ENCODE results near the gene ITLN1.
"Not testable (repeated sequence)": the region's sequence is repeated elsewhere in the genome, so short reads cannot be mapped to it uniquely, and the experiment has no call there.

Gene ITLN1

DNA sequence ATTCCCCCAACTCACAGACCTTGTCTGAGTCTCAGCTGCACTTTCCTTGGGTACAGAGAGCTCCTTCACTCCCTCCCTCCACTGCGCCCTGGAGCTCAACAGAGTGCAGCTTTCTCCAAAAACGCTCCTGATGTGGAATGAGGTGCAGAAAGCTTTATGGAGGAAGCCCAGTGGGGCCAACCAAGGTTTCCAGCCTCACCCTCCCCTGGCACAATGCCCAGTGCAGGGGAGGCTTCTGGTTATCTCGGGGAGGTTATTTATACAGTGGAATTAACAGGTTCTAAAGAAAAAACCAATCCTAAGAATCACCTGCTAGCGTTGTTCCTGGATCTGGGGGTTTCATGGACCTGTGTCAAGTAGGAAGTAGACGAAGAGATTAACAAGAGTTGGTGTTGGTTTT is at the start of gene ITLN1:
Gene ITLN1 (minus strand): TSS at position 139 of the 400 bp plus-strand sequence. CDS start 303 bp downstream, outside the sequence.
- DNase-seq = no peak

DNA sequence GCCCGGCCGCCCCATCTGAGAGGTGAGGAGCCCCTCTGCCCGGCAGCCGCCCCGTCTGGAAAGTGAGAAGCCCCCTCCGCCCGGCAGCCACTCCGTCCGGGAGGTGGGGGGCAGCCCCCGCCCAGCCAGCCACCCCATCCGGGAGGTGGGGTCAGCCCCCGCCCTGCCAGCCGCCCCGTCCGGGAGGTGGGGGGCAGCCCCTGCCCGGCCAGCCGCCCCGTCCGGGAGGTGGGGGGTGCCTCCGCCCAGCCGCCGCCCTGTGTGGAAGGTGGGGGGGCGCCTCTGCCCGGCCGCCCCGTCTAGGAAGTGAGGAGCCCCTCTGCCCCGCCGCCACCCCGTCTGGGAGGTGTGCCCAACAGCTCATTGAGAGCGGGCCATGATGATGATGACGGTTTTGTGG is 48.3 kb upstream of the ITLN1 start:
- DNase-seq = not testable (repeated sequence)

- no peak for DNase-seq
These were observed 40.8 kb upstream of the ITLN1 start for GRCh38 chr1:160925652-160926244.

- no peak for DNase-seq
These were observed 40.0 kb upstream of the ITLN1 start for GRCh38 chr1:160924791-160925651.

DNA sequence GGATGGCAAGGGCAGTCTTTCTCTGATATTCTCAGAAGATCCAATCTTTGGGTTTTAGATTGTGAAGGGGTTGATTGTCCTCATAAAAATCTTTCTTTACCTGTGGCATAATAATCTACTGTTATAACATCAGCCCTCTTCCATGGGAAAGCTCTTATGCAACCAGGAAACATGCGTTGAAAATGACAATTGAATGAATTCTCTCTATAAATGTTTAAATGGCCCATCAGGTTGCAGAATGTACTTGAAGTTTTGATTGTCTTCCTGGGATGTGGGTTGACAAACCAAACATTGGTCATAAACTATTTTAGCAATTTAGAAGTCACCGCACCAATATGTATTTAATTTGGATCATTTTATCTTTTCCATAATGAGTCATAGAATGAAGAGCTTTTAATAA is 31.7 kb upstream of the ITLN1 start:
- no peak for DNase-seq

DNA sequence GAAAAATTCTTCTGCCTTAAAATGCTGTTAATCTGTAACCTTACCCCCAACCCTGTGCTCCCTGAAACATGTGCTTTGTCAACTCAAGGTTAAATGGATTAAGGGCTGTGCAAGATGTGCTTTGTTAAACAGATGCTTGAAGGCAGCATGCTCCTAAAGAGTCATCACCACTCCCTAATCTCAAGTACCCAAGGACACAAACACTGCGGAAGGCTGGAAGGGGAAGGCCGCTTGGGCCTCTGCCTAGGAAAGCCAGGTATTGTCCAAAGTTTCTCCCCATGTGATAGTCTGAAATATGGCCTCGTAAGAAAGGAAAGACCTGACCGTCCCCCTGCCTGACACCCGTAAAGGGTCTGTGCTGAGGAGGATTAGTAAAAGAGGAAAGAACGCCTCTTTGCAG is 28.2 kb upstream of the ITLN1 start:
- DNase-seq = not testable (repeated sequence)

- DNase-seq = no peak
These were observed 26.9 kb upstream of the ITLN1 start for GRCh38 chr1:160911925-160912324.

DNA sequence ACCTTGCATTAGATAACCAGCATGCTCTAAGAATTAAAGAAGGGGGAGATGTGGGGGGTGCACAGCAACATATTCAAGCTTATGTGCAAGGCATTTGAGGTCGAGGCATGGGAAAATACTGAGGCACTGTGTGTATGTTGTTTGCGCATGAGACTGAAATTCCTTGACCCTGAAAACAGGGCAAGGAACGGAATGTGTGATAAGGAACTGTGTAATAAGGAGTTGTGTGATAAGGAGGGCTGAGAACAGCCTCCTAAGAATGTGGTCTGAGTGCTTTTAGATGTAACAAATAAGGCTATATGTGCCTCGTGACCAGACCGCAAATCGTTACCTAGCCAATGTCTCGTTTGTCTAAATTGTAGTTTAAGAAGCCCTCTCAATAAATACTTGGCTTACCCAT is 26.5 kb upstream of the ITLN1 start:
- no peak for DNase-seq

GRCh38 chr1:160910170-160910750 is 25.3 kb upstream of the ITLN1 start:
- no peak for DNase-seq

DNA sequence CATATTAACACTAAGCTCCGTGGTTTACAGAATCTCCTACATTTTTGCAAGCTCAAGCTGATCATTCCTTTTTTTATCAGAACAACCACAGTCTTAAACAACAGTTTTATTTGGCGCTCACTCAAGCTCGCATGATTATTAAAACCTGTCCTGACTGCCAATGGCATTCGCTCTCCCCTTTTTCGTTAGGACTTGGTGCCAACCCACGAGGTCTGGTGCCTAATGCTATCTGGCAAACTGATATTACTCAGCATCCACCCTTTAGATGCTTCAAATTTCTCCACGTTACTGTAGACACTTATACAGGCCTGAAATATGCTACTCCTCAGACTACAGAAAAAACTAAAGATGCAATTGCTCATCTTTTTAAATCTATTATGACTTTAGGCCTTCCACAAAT is 23.0 kb upstream of the ITLN1 start:
- no peak for DNase-seq

DNA sequence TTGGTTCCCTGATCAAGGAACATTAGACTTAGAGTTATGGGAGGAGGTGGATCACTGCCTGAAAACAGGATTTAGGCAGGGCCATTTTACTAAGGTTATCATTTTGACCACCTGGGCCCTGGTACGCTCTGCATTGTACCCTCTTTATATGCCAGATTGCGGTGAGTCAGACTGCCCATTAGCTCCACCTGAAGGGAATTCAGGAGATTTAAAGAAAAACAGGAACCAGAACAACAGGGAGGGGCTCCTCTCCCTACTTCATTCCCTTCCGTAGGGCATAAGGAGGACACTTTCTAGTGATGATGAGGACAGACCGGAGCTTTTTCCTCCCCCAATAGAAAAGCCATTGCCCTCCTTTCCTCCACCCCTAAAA is 20.6 kb upstream of the ITLN1 start:
- no peak for DNase-seq

DNA sequence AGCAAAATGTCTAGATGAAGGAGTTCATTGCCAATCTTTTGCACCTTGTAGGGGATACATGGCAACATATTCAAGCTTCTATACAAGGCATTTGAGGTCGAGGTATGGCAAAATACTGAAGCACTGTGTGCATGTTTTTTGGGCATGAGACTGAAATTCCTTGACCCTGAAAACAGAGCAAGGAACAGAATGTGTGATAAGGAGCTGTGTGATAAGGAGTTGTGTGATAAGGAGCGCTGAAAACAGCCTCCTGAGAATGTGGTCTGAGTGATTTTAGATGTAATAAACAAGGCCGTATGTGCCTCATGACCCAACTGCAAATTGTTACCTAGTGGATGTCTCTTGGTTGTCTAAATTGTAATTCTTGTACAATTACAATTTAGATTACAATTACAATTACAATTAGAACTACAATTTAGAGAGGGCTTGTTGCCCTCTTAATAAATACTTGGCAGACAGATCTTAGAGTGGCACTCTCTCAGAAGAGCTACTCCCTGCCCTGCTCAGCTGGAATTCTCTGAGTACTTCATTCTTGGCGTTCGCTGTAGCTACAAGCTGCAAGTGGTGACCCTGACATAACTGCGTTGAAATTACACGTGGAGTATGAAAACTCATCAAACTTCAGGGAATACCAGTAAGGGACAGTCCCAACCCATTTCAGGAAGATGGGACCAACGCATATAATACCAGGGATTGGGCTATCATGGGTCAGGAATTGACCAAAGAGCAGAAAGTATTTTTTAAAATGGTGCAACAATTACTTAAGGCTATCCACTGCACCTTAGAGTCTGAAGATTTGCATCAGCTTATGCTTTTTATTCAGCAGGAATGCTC is 20.0 kb upstream of the ITLN1 start:
- DNase-seq = no peak

GRCh38 chr1:160902251-160902650 is 17.3 kb upstream of the ITLN1 start:
- DNase-seq = not testable (repeated sequence)

DNA sequence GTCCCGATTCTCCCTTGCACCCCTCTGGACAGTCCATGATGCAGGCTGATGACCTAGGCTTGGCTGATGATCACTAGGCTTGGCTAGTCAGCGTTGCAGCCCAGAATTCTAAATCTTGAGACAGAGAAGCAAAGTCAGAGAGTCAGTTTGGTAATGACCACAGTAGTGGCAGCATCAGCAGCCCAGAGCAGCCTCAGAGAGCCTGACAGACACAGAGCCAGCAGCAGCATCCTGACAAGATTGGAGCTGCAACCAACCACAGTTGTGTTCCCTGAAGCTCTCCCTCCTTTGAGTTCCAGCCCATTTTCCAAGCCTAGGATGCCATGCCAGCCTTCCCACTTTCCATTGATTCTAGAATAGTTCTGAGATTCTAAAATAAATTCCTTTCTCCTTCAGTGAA is 16.8 kb upstream of the ITLN1 start:
- no peak for DNase-seq

DNA sequence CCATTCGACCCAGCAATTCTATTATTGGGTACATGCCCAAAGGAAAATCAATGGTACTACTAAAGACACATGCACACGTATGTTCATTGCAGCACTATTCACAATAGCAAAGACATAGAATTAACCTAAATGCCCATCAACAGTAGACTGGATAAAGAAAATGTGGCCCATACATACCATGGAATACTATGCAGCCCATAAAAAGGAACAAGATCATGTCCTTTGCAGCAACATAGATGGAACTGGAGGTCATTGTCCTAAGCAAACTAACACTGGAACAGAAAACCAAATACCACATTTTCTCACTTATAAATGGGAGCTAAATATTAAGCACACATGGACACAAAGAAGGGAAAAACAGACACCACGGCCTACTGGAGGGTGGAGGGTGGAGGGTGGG is 15.7 kb upstream of the ITLN1 start:
- not testable (repeated sequence) for DNase-seq

- not testable (repeated sequence) for DNase-seq
These were observed 9.6 kb upstream of the ITLN1 start for GRCh38 chr1:160894368-160895135.

DNA sequence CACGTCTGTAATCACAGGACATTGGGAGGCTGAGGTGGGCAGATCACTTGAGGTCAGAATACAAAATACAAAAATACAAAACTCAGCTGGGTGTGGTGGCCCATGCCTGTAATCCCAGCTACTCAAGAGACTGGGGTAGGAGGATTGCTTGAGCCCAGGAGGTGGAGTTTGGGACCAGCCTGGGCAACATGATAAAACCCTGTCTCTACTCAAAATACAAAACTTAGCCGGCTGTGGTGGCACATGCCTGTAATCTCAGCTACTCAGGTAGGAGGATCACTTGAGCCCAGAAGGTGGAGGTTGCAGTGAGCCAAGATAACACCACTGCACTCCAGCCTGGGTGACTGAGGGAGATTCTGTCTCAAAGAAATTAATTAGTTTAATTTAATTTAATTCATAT is 6.5 kb upstream of the ITLN1 start:
- no peak for DNase-seq

GRCh38 chr1:160888926-160889325 is 3.9 kb upstream of the ITLN1 start:
- DNase-seq = no peak

DNA sequence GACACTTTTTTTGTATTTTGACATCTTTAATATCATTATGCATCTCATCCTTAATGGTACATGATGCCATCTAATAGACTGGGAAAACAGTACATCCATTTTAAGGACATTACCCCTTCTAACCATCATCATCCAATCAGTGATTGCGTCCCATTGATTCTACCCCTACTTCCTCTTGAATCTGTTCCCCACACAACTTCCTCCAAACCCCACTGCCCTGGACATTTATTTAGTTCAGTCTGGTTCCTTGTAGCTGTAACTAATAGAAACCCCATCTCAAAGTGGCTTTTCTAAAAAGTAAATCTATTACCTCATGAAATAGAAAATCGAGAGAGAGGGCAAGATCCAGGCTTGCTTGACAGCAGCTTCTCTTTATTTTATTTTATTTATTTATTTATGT is 2.1 kb upstream of the ITLN1 start:
- DNase-seq = no peak

- DNase-seq = no peak
These were observed 401 bp downstream of the ITLN1 start for GRCh38 chr1:160884579-160884978.

DNA sequence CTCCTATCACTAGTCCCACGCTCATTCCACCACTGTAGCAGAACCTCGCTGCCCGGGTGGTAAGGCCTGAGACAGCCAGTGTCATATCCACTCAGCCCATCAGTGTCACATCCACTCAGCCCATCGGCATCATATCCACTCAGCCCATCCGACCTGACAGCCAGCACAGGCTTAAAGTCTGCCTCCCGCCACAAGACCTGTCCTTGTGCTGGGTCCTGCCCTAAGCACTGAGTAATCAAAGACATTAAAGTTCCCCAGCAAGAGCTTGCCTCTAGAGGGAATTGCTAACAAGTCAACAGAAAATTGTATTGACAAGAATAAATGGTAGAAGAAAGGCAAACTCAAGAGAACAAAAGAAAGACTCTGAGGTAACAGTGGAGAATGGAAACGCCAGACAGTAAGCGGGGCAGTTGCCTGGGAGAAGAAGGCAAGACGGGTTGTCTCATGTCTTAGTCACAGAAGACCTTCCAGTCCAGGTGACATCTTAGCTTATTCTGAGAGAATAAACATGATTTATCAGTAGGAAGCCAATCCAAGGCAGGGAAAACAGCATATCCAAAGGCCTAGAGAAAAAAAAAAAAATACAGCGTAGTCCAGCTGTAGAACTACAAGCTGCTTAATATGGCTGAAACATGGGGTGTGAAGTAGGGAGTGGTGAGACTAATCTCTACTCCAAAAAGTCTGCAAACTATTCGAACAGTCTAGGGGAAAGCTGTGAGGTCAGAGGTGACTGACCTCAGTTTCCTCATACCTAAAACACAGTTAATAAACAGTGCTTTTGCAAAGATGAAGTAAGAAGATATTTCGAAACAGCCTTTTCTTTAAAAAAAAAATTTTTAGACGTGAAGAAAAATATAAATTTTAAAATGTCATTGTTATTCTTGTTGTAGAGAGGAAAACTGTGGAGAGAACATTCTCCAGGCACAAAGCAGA is 1.1 kb downstream of the ITLN1 start:
- no peak for DNase-seq

Measured in activated CD4-positive, CD25-positive, alpha-beta regulatory T cell treated with anti-CD3 and anti-CD28 coated beads, Interleukin-2, amount 50 U/mL, for 72 hours (primary cell).